Breast epithelium (tissue), 3 donors: ENCODE measurements around the gene ARFGAP3.

Experiments
- POLR2A ChIP-seq: fragments of 450-650 bp; IDR thresholded peaks from one replicate; pipeline ENCODE4 v1.6.1; 2016; ENCODE audit warnings: antibody characterized with exemption, mild to moderate bottlenecking, moderate library complexity
- POLR2AphosphoS5 ChIP-seq, 3 donors: sonication (generic); formaldehyde crosslinking; IDR thresholded peaks; one replicate each; pipeline ENCODE4 v1.6.1; 2017; ENCODE audit warnings: antibody characterized with exemption in 3 of 3
- TF ChIP-seq, protein P1 (sequence below), 3 donors: fragments of 450-650 bp; IDR thresholded peaks; one replicate each; pipeline ENCODE4 v1.5.1; 2016 to 2017; ENCODE audit warnings: antibody characterized with exemption in 3 of 3, mild to moderate bottlenecking in 3 of 3, moderate library complexity in 3 of 3

GRCh38 chr22:42829302-42829701 lies 27.8 kb downstream of the ARFGAP3 start:
- TF ChIP-seq, protein P1, sequence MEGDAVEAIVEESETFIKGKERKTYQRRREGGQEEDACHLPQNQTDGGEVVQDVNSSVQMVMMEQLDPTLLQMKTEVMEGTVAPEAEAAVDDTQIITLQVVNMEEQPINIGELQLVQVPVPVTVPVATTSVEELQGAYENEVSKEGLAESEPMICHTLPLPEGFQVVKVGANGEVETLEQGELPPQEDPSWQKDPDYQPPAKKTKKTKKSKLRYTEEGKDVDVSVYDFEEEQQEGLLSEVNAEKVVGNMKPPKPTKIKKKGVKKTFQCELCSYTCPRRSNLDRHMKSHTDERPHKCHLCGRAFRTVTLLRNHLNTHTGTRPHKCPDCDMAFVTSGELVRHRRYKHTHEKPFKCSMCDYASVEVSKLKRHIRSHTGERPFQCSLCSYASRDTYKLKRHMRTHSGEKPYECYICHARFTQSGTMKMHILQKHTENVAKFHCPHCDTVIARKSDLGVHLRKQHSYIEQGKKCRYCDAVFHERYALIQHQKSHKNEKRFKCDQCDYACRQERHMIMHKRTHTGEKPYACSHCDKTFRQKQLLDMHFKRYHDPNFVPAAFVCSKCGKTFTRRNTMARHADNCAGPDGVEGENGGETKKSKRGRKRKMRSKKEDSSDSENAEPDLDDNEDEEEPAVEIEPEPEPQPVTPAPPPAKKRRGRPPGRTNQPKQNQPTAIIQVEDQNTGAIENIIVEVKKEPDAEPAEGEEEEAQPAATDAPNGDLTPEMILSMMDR (IDR thresholded peaks at IDR 0.05): no peak
- TF ChIP-seq POLR2A (no peak), POLR2AphosphoS5 (IDR thresholded peaks at IDR 0.05) (no peak)
